ENCODE measurements around the gene PRTFDC1.
"Not testable (repeated sequence)": the region's sequence is repeated elsewhere in the genome, so short reads cannot be mapped to it uniquely, and the experiment has no call there.

Gene PRTFDC1

DNA sequence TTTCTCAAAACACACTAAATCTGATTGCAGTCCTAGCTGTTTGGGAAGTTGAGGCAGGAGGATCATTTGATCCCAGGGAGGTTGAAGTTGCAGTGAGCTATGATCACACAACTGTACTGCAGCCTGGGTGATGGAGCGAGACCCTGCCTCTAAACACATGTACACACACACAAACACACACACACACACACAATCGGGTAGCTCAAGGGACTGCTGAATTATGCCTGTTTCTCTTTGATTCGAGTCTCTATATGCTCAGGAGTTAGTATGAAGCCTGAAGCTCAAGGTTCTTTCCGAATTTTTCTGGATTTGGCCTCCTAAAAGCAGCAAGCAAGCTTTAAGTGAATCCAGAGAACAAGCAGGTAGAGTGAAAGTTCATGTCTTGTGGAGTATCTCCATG is 22.5 kb downstream of the PRTFDC1 start:
- no peak for DNase-seq

DNA sequence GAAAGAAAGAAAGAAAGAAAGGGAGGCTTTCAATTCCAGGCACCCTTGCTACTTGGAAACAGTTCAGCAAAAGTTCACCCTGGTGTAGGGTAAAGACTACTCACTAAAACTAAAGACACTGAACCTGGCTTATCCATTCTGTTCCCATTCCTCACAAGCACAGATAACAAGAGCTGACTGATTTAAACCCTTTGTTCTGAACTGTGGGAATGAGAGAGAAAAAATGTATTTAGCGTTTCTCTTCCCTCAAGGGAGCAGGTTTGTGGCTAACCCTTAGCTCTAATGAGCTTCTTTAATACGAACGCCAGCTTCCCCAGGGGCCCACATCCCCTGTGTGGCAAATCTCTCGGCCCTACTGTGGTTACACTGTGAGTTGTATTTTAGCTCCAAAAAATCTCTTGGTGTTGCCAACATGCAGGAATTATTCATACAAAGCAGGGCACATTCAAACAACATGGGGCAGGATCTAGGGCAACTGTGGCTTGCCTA is 23.3 kb downstream of the PRTFDC1 start:
- no peak for DNase-seq

- no peak for DNase-seq
Observed at GRCh38 chr10:24928163-24928562, 24.2 kb downstream of the PRTFDC1 start.

GRCh38 chr10:24926557-24926956 is 25.8 kb downstream of the PRTFDC1 start:
- DNase-seq, result no peak

GRCh38 chr10:24925799-24926198 is 26.6 kb downstream of the PRTFDC1 start:
- no peak for DNase-seq

DNA sequence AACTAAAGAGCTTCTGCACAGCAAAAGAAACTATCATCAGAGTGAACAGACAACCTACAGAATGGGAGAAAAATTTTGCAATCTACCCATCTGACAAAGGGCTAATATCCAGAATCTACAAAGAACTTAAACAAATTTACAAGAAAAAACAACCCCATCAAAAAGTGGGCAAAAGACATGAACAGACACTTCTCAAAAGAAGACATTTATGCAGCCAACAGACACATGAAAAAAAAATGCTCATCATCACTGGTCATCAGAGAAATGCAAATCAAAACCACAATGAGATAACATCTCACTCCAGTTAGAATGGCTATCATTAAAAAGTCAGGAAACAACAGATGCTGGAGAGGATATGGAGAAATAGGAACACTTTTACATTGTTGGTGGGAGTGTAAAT is 27.9 kb downstream of the PRTFDC1 start:
- not testable (repeated sequence) for DNase-seq

- not testable (repeated sequence) for DNase-seq
Observed at GRCh38 chr10:24922222-24922868, 30.1 kb downstream of the PRTFDC1 start.

GRCh38 chr10:24920907-24921881 is 31.2 kb downstream of the PRTFDC1 start:
- no peak for DNase-seq

- DNase-seq, result not testable (repeated sequence)
Observed at GRCh38 chr10:24920192-24920591, 32.2 kb downstream of the PRTFDC1 start.

- DNase-seq, result not testable (repeated sequence)
Observed at GRCh38 chr10:24919629-24920028, 32.8 kb downstream of the PRTFDC1 start.

DNA sequence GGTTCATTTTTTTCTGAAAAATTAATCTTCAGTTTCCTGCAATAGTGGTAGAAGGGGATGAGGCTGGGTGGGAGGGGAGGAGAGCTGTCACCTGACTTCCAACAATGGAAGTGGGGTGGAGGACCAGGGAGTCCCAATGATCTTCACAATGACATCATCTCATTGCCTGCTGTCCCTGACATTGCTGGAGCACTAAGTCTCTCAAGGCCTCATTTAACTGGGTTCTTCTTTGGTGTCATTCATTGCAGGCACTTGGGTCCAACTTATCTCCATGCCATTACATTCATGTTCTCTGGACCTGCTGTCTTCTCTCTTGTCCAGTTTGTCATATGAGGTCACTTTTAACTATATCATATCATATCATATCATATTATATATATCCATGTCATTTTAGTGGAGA is 34.4 kb downstream of the PRTFDC1 start:
- DNase-seq, result no peak

GRCh38 chr10:24917493-24917892 is 34.9 kb downstream of the PRTFDC1 start:
- DNase-seq, result no peak

- no peak for DNase-seq
Observed at GRCh38 chr10:24916365-24916764, 36.0 kb downstream of the PRTFDC1 start.

DNA sequence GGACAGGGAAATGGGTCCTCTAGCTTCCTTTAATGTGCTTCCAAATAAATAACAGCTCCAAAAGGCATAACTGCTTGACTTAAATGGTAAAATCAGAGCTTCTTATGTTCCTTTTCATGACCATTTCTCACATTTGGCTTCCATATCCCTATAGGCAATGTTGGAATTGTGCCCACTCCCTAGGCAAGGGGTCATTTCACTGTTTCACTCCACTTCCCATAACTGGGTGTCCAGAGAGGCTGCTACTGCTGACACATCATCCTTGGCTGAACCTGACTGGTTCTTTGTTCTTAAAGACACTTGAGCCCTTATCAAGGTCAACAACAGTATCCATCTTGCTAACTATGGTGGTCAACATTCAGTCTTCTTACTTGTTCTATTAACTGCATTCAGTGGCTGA is 37.1 kb downstream of the PRTFDC1 start:
- no peak for DNase-seq

- DNase-seq, result no peak
Observed at GRCh38 chr10:24914148-24914547, 38.3 kb downstream of the PRTFDC1 start.

GRCh38 chr10:24912215-24912614 is 40.2 kb downstream of the PRTFDC1 start:
- no peak for DNase-seq

- DNase-seq, result no peak
Observed at GRCh38 chr10:24911029-24911428, 41.4 kb downstream of the PRTFDC1 start.

DNA sequence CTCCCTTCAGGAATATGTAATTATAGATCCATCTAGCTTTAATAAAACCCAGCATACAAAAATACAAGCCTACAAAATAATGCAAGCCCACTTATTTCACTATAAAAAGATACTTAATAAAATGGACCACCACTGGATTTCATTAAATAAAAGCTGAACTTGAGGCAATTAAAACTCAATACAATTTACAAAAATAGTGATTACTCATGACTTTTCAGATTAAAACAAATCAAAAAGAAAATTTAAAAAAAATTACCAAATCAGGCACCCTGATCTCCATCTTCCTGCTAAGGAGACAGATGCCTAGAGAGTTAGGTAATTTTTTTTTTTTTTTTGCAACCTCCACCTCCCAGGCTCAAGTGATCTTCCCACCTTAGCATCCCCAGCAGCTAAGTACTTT is 41.8 kb downstream of the PRTFDC1 start:
- no peak for DNase-seq

DNA sequence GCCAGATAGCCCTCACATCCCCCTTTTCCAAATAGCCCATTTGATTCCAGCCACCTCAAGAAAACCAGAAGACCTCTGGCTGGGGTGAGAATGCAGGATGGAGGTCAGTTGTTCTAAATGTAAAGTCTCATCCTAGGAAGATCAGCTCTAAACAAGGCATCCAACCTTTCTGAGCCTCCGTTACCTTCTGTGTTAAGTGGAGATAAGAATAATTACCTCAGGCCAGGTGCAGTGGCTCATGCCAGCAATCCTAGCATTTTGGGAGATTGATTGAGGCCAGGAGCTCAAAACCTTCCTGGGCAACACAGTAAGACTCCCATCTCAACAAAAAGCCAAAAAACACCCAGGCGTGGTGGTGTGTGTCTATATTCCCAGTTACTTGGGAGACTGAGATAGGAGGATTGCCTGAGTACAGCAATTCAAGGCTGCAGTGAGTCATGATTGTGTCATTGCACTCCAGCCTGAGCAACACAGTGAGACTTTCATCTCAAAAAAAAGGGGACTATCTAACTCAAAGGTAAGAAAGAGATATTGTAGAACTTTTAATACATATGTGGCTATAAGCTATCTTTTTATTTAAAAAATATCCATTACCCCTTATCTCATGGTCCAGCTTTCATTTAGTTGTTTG is 43.5 kb downstream of the PRTFDC1 start:
- DNase-seq, result no peak

DNA sequence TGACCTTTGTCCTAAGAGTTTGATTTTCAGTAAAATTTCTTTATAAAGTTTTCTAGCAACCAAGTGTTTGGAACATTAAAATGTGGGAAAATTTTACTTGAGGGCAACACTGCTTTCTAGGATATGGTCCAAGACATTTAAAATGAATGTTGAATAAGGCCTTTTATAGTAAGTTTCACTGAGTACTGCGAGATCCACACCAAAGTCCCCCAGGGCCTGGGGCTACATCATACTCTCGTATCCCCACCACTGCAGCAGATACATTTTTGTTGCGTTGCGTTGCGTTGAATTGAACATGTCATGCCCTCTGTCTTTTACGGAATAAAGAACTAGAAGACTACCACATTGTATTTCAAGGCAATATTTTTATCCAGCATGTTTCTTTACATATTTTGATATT is 44.5 kb downstream of the PRTFDC1 start:
- DNase-seq, result no peak

DNA sequence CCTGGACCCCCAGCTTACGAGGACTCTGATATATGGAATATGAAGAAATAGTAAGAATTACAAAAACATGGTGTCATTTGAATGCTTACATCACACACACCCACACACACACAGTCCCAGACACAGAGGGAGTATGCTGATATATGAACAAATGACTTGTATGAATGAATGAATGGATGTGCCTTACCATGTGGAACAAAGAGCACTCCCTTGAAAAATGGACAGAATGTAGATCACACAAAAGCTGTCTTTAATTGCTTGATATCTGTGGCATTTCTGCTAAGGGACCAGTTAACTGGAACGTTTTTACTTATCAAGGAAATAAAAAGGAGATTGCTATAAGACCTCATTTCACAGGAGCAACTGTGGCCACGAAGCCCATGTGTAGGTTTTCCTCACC is 46.0 kb downstream of the PRTFDC1 start:
- no peak for DNase-seq

DNA sequence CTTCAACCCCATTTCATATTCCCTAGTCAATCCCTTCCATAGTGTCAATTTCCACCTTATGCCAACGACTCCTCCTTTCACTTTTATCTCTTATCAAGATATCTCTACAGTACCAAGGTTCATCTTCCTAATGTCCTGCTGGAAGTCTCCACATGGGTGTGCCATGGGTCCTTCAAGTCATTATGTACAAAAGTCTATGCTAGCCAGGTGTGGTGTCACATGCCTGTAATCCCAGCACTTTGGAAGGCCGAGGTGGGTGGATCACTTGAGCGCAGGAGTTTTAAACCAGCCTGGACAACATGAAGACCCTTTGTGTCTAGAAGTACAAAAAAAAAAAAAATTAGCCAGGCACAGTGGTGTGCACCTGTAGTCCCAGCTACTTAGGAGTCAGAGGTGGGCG is 47.6 kb downstream of the PRTFDC1 start:
- DNase-seq, result no peak

- no peak for DNase-seq
Observed at GRCh38 chr10:24902400-24902728, 50.0 kb downstream of the PRTFDC1 start.

All from right forelimb (tissue), 1 donor.